GM12873 (cell line): Measurements from ENCODE around the gene VPS54.

Experiments
- CTCF ChIP-seq: IDR thresholded peaks from 2 replicates; pipeline ENCODE4 v1.5.1; 2012; ENCODE audit warnings: low read depth, mild to moderate bottlenecking, moderate library complexity, low read length, control low read depth; ENCODE audit not compliant: insufficient read depth; ENCODE audit errors: missing control alignments

Gene VPS54

GRCh38 chr2:63999049-63999448 is 20.2 kb downstream of the VPS54 start:
- no peak for TF ChIP-seq CTCF

DNA sequence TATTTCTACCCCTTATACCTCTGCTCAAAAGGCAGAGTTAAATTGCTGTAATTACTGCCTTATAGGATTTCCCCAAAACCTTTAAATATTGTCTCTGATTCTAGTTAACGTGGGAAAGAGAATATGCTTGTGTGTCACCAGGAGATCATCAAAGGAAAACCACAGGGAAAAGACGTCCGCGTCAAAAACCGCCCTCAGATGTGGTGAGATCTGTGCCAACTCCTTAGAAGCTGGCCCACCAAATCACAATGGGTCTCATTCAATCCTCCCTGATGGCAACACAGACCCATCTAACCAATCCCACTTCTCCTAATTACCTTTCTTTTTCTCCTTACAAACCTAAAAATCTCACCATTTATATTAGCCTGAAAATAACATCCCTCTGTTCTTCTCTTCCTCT is 25.4 kb downstream of the VPS54 start:
- no peak for TF ChIP-seq CTCF

GRCh38 chr2:63992061-63992685 is 27.1 kb downstream of the VPS54 start:
- TF ChIP-seq CTCF = no peak

DNA sequence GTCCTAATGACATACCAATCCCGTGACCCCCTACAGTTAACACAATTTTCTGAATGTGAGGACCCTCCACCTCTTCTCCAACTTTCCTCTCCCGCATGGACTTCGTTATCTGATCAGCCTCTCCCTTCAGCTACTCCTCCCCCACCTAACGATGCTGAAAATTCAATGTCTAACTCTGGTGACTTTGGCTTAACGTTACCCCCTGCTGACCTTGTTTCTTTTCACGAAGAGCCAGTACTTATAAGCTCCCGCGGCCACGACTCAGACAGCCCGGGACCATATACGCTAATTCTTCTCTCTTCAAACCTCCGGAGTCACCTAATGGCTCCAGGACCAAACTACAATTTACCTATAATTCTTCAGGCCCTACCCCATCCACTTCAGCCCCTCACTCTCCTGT is 29.2 kb downstream of the VPS54 start:
- TF ChIP-seq CTCF = no peak

- no peak for TF ChIP-seq CTCF
These were observed 34.4 kb downstream of the VPS54 start for GRCh38 chr2:63984606-63985359.

DNA sequence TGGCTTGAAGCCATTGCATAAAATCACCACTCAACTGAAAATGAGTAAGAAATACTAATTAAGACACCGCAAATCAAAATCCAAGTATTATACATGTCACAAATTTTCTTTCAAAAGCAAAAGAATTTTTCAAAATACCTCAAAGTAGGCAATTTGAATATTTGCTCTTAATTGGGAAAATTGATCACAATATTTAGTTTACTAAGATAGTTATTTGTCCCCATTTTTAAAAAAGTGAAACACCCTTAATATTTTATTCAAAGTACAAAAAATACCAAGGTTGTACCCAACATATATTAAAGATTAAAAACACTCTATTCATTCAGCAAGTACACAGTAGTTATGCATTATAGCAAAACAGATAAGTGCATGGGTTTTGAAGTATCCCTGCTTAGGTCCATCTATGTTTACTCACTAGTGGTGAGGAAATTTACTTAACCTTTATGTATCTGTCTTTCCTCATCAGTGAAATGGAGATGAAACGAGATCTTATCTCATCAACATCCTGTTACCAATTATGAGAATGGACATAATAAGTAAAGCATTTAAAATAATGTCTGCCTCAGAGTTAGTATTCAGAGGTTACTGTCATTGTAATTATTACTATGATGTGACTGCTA is 35.1 kb downstream of the VPS54 start:
- TF ChIP-seq CTCF = no peak

DNA sequence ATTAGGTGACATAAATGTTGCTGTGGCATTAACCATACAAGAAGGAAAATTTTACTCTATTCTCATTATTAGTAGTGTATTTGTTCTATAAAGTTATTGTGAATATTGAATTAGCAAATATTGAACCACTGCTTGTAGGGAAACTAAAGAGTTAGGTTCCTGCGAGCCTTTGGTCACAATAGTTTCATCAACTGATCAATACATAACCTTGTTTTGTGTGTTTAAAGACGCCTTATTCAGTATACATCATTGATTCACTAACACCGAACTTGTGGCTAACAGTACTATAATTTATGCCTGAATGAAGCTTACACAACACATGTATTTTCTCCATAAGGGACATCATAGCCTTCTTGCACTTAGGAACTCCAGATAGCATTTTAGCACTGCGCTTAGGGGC is 36.9 kb downstream of the VPS54 start:
- no peak for TF ChIP-seq CTCF
